GM23248 (cell line): Measurements from ENCODE around the gene UVRAG. TPM values are rescaled to one million over a fixed set of nuclear protein-coding genes. Genes with fewer than 3 reads are reported as not detected.

Experiments used
- DNase-seq: peaks from one replicate; pipeline ENCODE4 v3.0.0-alpha.2; 2015
- H2AFZ ChIP-seq: fragments of 200-600 bp; sonication (generic); 2 replicates; pipeline ENCODE4 v1.6.1; 2016; ENCODE audit warnings: antibody characterized with exemption
- H3F3A ChIP-seq: fragments of 200-600 bp; sonication (generic); 2 replicates; pipeline ENCODE4 v1.6.1; 2016; ENCODE audit warnings: mild to moderate bottlenecking, antibody characterized with exemption, mixed run types; ENCODE audit not compliant: insufficient read depth
- H3K27ac ChIP-seq: fragments of 200-600 bp; sonication (generic); 2 replicates; pipeline ENCODE4 v1.5.1; 2016; ENCODE audit warnings: mild to moderate bottlenecking
- H3K27me3 ChIP-seq: fragments of 200-600 bp; sonication (generic); replicated peaks from 2 replicates; pipeline ENCODE4 v1.6.1; 2016; ENCODE audit warnings: mild to moderate bottlenecking; ENCODE audit not compliant: insufficient read depth
- H3K36me3 ChIP-seq: fragments of 200-600 bp; sonication (generic); 2 replicates; pipeline ENCODE4 v1.6.1; 2016; ENCODE audit warnings: low read depth, mild to moderate bottlenecking
- H3K4me1 ChIP-seq: fragments of 200-600 bp; sonication (generic); 2 replicates; pipeline ENCODE4 v1.6.1; 2016; ENCODE audit warnings: mild to moderate bottlenecking; ENCODE audit not compliant: insufficient read depth
- H3K4me2 ChIP-seq: fragments of 200-600 bp; sonication (generic); one replicate; pipeline ENCODE4 v1.6.1; 2016; ENCODE audit warnings: mild to moderate bottlenecking; ENCODE audit not compliant: unreplicated experiment
- H3K4me3 ChIP-seq: fragments of 200-600 bp; sonication (generic); 2 replicates; pipeline ENCODE4 v1.5.1; 2016; ENCODE audit warnings: mild to moderate bottlenecking
- H3K79me2 ChIP-seq: fragments of 200-600 bp; sonication (generic); 2 replicates; pipeline ENCODE4 v1.6.1; 2016; ENCODE audit warnings: mild to moderate bottlenecking; ENCODE audit not compliant: insufficient read depth
- H3K9ac ChIP-seq: fragments of 200-600 bp; sonication (generic); 2 replicates; pipeline ENCODE4 v1.6.1; 2016; ENCODE audit warnings: mild to moderate bottlenecking
- H3K9me2 ChIP-seq: fragments of 200-600 bp; sonication (generic); 2 replicates; pipeline ENCODE4 v1.6.1; 2016; ENCODE audit warnings: mixed run types, mild to moderate bottlenecking, moderate library complexity; ENCODE audit not compliant: insufficient read depth
- H3K9me3 ChIP-seq: fragments of 200-600 bp; sonication (generic); one replicate; pipeline ENCODE4 v1.6.1; 2017; ENCODE audit warnings: low read depth
- H4K20me1 ChIP-seq: fragments of 200-600 bp; sonication (generic); 2 replicates; pipeline ENCODE4 v1.6.0; 2016; ENCODE audit not compliant: insufficient read depth
- EZH2 ChIP-seq: fragments of 200-600 bp; sonication (generic); IDR thresholded peaks from 2 replicates; pipeline ENCODE4 v1.6.1; 2018; ENCODE audit warnings: antibody characterized with exemption, mild to moderate bottlenecking; ENCODE audit not compliant: insufficient read depth, poor library complexity, severe bottlenecking
- EZH2phosphoT487 ChIP-seq: fragments of 200-600 bp; sonication (generic); IDR thresholded peaks from 2 replicates; pipeline ENCODE4 v1.6.1; 2018; ENCODE audit warnings: antibody characterized with exemption, moderate library complexity, mild to moderate bottlenecking, low read depth; ENCODE audit not compliant: insufficient read depth
- WGBS, 2 experiments: methylation state at CpG; one replicate each; pipeline ENCODE4 v1.1.6; 2015 to 2017; ENCODE audit warnings: low lambda C conversion rate in 2 of 2, low coverage in 1 of 2; ENCODE audit errors: missing lambda C conversion rate in 2 of 2; 5-methylcytosine and 5-hydroxymethylcytosine counted together
- in situ Hi-C: fragments of 300-500 bp; cut with MboI; formaldehyde crosslinking; loops from 2 replicates; pipeline ENCODE4 v1.15.0; 2020
- polyA plus RNA-seq: library from polyadenylated mRNA; unstranded; fragments of >200 nt; fragmentation: Nextera tagmentation; extraction: Ambion mirVana; gene quantifications from 2 replicates; pipeline ENCODE4 v1.2.1, GENCODE V29; 2016
- total RNA-seq: library from RNA; depleted of rRNA; stranded (reverse); fragments of >200 nt; shearing (Covaris generic); gene quantifications from 2 replicates; pipeline ENCODE4 v1.2.3, GENCODE V29; 2014

Gene UVRAG
- total and polyA plus RNA-seq, 2 experiments from 2014 or later: 9.9 to 11.0 TPM

GRCh38 chr11:75981546-75981945, 166.5 kb downstream of the UVRAG start:
- WGBS, 2 experiments: 100% methylated on average over 1 of the region's 1 CpG

GRCh38 chr11:75982309-75982708, 167.3 kb downstream of the UVRAG start:
- TF ChIP-seq EZH2 (no peak), EZH2phosphoT487 (no peak)
- Histone ChIP-seq H3K27ac (no peak overlapping the region), H4K20me1 (0 out of 2 replicates have a peak, but pooled peaks cover 3% of the 10 kb centered on the region), H3K9me3 (no peaks in the 10 kb centered on the region), H3K4me2 (no peak overlapping the region), H3K27me3 (no peaks in the 10 kb centered on the region), H3K9me2 (0 out of 2 replicates have a peak, but pooled peaks cover 4% of the 10 kb centered on the region), H3F3A (no peaks in the 10 kb centered on the region), H3K36me3 (peaks cover 7% of the 10 kb centered on the region; the same call in 1 of the 2 replicates), H2AFZ (no peak overlapping the region), H3K4me1 (no peaks in the 10 kb centered on the region), H3K4me3 (no peak overlapping the region), H3K9ac (no peak overlapping the region), H3K79me2 (peaks cover 3% of the 10 kb centered on the region; the same call in 1 of the 2 replicates)
- 88 to 92% methylated on average over 4 of the region's 4 CpGs for WGBS, 2 experiments
- in situ Hi-C loops: no loop called here
- no peak for DNase-seq

More at GRCh38 chr11:75981546-75981945, 166.5 kb downstream of the UVRAG start:
- H3K27me3 ChIP-seq: no peaks in the 10 kb centered on the region
- H3K27ac ChIP-seq: no peak overlapping the region
- H3K4me3 ChIP-seq: no peak overlapping the region
- TF ChIP-seq EZH2phosphoT487 (no peak), EZH2 (no peak)
- H3F3A ChIP-seq: no peaks in the 10 kb centered on the region
- 0 out of 2 replicates have a peak, but pooled peaks cover 4% of the 10 kb centered on the region for H3K9me2 ChIP-seq
- H3K36me3 ChIP-seq: peaks cover 7% of the 10 kb centered on the region; the same call in 1 of the 2 replicates
- 0 out of 2 replicates have a peak, but pooled peaks cover 3% of the 10 kb centered on the region for H4K20me1 ChIP-seq
- H2AFZ ChIP-seq: no peak overlapping the region
- no peaks in the 10 kb centered on the region for H3K9me3 ChIP-seq
- no peaks in the 10 kb centered on the region for H3K4me1 ChIP-seq
- no peak overlapping the region for H3K4me2 ChIP-seq
- no peak for DNase-seq
- H3K9ac ChIP-seq: no peak overlapping the region
- H3K79me2 ChIP-seq: peaks cover 5% of the 10 kb centered on the region; the same call in 1 of the 2 replicates
- in situ Hi-C loops: no loop called here

DNA sequence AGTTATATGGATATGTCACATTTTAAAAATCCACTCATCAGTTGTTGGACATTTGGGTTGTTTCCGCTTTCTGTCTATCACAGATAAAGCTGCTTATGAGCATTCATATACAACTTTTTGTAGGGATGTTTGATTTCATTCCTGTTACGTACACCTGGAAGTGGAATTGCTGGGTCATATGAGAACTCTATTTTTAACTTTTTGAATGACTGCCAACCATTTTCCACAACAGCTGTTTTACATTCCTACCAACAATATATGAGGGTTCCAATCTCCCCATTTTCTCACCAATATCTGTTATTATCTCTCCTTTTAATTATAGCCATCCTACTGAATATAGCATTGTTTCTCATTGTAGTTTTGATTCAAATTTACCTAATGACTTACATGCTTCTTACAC, 172.0 kb downstream of the UVRAG start:
- Histone ChIP-seq H3K9me3 (no peaks in the 10 kb centered on the region), H3K9ac (no peak overlapping the region), H3K79me2 (no peaks in the 10 kb centered on the region), H3K27ac (no peak overlapping the region), H4K20me1 (no peaks in the 10 kb centered on the region), H3F3A (no peaks in the 10 kb centered on the region), H2AFZ (no peak overlapping the region), H3K4me3 (no peak overlapping the region), H3K27me3 (no peaks in the 10 kb centered on the region), H3K36me3 (peaks cover 7% of the 10 kb centered on the region; the same call in 1 of the 2 replicates), H3K4me1 (no peaks in the 10 kb centered on the region), H3K9me2 (no peaks in the 10 kb centered on the region), H3K4me2 (no peak overlapping the region)
- TF ChIP-seq EZH2 (no peak), EZH2phosphoT487 (no peak)
- WGBS, 2 experiments: 98% methylated on average over 2 of the region's 2 CpGs
- no peak for DNase-seq
- in situ Hi-C loops: no loop called here

- Histone ChIP-seq H3K27ac (no peak overlapping the region), H3K27me3 (no peaks in the 10 kb centered on the region), H2AFZ (no peak overlapping the region), H3K79me2 (no peaks in the 10 kb centered on the region), H3K36me3 (no peaks in the 10 kb centered on the region), H3K9me3 (no peaks in the 10 kb centered on the region), H4K20me1 (no peaks in the 10 kb centered on the region), H3K9me2 (no peaks in the 10 kb centered on the region), H3F3A (no peaks in the 10 kb centered on the region), H3K4me1 (no peaks in the 10 kb centered on the region), H3K4me3 (no peak overlapping the region), H3K9ac (no peak overlapping the region), H3K4me2 (no peak overlapping the region)
- in situ Hi-C loops: no loop called here
- no peak for TF ChIP-seq EZH2
- no peak for TF ChIP-seq EZH2phosphoT487
- no peak for DNase-seq
- WGBS, 2 experiments: 72 to 73% methylated on average over 2 of the region's 2 CpGs
Measured at GRCh38 chr11:75993126-75993525, 178.1 kb downstream of the UVRAG start.
